ENCODE measurements around the gene YPEL3. TPM values are rescaled to one million over a fixed set of nuclear protein-coding genes. Genes with fewer than 3 reads are reported as not detected.

Gene YPEL3
- total RNA-seq, 6 experiments from 2014 or later, result 17.2 to 28.4 (median 19.1) TPM

- H3K4me3 Mint-ChIP-seq, result peak within 1 kb of the TSS; percentile 88
- TF ChIP-seq, protein P1, sequence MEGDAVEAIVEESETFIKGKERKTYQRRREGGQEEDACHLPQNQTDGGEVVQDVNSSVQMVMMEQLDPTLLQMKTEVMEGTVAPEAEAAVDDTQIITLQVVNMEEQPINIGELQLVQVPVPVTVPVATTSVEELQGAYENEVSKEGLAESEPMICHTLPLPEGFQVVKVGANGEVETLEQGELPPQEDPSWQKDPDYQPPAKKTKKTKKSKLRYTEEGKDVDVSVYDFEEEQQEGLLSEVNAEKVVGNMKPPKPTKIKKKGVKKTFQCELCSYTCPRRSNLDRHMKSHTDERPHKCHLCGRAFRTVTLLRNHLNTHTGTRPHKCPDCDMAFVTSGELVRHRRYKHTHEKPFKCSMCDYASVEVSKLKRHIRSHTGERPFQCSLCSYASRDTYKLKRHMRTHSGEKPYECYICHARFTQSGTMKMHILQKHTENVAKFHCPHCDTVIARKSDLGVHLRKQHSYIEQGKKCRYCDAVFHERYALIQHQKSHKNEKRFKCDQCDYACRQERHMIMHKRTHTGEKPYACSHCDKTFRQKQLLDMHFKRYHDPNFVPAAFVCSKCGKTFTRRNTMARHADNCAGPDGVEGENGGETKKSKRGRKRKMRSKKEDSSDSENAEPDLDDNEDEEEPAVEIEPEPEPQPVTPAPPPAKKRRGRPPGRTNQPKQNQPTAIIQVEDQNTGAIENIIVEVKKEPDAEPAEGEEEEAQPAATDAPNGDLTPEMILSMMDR (IDR thresholded peaks at IDR 0.05), result peak; percentile 79
- H3K9me3 Mint-ChIP-seq, result peaks cover 4% of the 10 kb centered on the region
- peak within 1 kb of the TSS; percentile 90 for H3K27ac Mint-ChIP-seq
- DNase-seq, result peak; percentile 90
- H3K4me1 Mint-ChIP-seq (ENCODE audit: low read depth), result peaks cover 48% of the 10 kb centered on the region
- H3K27me3 Mint-ChIP-seq (ENCODE audit: insufficient read depth), result peaks cover 7% of the 10 kb centered on the region
- peaks cover 10% of the 10 kb centered on the region for H3K36me3 Mint-ChIP-seq (ENCODE audit: low read depth)
Observed at GRCh38 chr16:30091474-30092372, 4.3 kb downstream of the YPEL3 start, which contains the start of gene TBX6. Gene TBX6, minus strand, starts transcription at chr16:30091924. Its CDS starts 731 bp downstream, at chr16:30091193.

- Mint-ChIP-seq H3K27ac (peak overlapping the region; percentile 85), H3K9me3 (no peaks in the 10 kb centered on the region), H3K27me3 (ENCODE audit: insufficient read depth) (peaks cover 5% of the 10 kb centered on the region), H3K36me3 (ENCODE audit: low read depth) (peaks cover 8% of the 10 kb centered on the region), H3K4me3 (peak overlapping the region; percentile 52), H3K4me1 (ENCODE audit: low read depth) (peaks cover 48% of the 10 kb centered on the region)
- no peak for DNase-seq
- TF ChIP-seq, protein P1 (IDR thresholded peaks at IDR 0.05), result no peak
Observed at GRCh38 chr16:30090610-30091331, 5.2 kb downstream of the YPEL3 start.

GRCh38 chr16:30088832-30089624 lies 7.0 kb downstream of the YPEL3 start:
- Mint-ChIP-seq H3K27ac (peak overlapping the region; percentile 85; the same call in 1 of the 2 replicates), H3K9me3 (no peaks in the 10 kb centered on the region), H3K27me3 (ENCODE audit: insufficient read depth) (peaks cover 2% of the 10 kb centered on the region; the same call in 1 of the 2 replicates), H3K4me1 (ENCODE audit: low read depth) (peaks cover 41% of the 10 kb centered on the region), H3K36me3 (ENCODE audit: low read depth) (peaks cover 8% of the 10 kb centered on the region), H3K4me3 (no peak overlapping the region)
- DNase-seq, result no peak
- TF ChIP-seq, protein P1 (IDR thresholded peaks at IDR 0.05), result no peak

GRCh38 chr16:30088237-30088831 lies 7.7 kb downstream of the YPEL3 start:
- TF ChIP-seq, protein P1 (IDR thresholded peaks at IDR 0.05), result no peak
- H3K27me3 Mint-ChIP-seq (ENCODE audit: insufficient read depth), result peaks cover 2% of the 10 kb centered on the region; the same call in 1 of the 2 replicates
- H3K9me3 Mint-ChIP-seq, result no peaks in the 10 kb centered on the region
- no peak for DNase-seq
- H3K27ac Mint-ChIP-seq, result 0 out of 2 replicates have a peak overlapping the region, but pooled peaks have one; percentile 34
- peaks cover 41% of the 10 kb centered on the region for H3K4me1 Mint-ChIP-seq (ENCODE audit: low read depth)
- H3K36me3 Mint-ChIP-seq (ENCODE audit: low read depth), result peaks cover 8% of the 10 kb centered on the region
- H3K4me3 Mint-ChIP-seq, result no peak overlapping the region

All from HFFc6 (cell line).